Activated CD4-positive, alpha-beta T cell treated with anti-CD3 and anti-CD28 coated beads, Interleukin-2, amount 10 ng/mL, durations not matched to agents 7 days and 5 days (primary cell): ENCODE results near the gene HLA-DOA. TPM values are rescaled to one million over a fixed set of nuclear protein-coding genes. Genes with fewer than 3 reads are reported as not detected.

Source experiments
- CTCF ChIA-PET: fragments of 350-600 bp; sonication (Branson Sonifier 250); formaldehyde crosslinking; loops from one replicate; lab custom pipeline; 2021; ENCODE audit warnings: antibody characterized with exemption; lab: Charles Lee
- POLR2A ChIA-PET: fragments of 350-600 bp; sonication (Branson Sonifier 250); formaldehyde crosslinking; loops from one replicate; lab custom pipeline; 2021; ENCODE audit warnings: antibody characterized with exemption; lab: Charles Lee
- DNase-seq: peaks from one replicate; pipeline ENCODE4 v3.0.0-alpha.2; 2020
- H3K27ac Mint-ChIP-seq: one replicate; pipeline ENCODE4 v1.8.0; 2021; ENCODE audit warnings: mild to moderate bottlenecking, moderate library complexity, mixed read lengths
- H3K27me3 Mint-ChIP-seq: one replicate; pipeline ENCODE4 v1.8.0; 2021; ENCODE audit warnings: mixed read lengths
- H3K36me3 Mint-ChIP-seq: one replicate; pipeline ENCODE4 v1.8.0; 2021; ENCODE audit warnings: low read depth, mixed read lengths
- H3K4me1 Mint-ChIP-seq: one replicate; pipeline ENCODE4 v1.8.0; 2021; ENCODE audit warnings: mixed read lengths
- H3K4me3 Mint-ChIP-seq: one replicate; pipeline ENCODE4 v1.8.0; 2021; ENCODE audit warnings: mild to moderate bottlenecking, moderate library complexity, mixed read lengths
- H3K9me3 Mint-ChIP-seq: one replicate; pipeline ENCODE4 v1.8.0; 2021; ENCODE audit warnings: mixed read lengths
- total RNA-seq, 2 experiments: library from RNA; stranded (reverse); gene quantifications; one replicate each; pipeline ENCODE4 v1.2.3, GENCODE V29; 2021

HLA-DOA gene
- total RNA-seq, 2 experiments from 2014 or later = 1.5 to 1.6 TPM

DNA sequence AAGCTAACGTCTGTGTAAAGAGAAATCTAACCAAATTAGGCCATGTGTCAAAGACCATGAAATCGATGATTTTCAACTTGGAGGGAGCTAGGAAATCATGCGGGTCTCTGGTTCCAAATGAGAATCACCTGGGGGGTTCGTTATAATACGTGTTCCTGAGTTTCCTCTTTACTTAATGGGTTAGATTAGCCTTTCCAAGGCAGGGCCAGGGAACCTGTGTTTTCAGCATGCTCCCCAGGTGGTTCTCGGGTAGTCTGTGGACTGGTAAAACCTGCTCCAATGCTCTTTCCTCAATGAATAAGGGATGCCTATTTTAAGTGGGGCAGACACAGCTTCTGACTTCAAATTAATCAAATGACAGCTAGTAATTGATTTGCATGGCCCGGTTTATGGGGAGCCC lies 965 bp upstream of the HLA-DOA start:
- no peaks in the 10 kb centered on the region for H3K9me3 Mint-ChIP-seq
- H3K36me3 Mint-ChIP-seq = no peaks in the 10 kb centered on the region
- POLR2A ChIA-PET = interaction anchor here (0.6 kb wide), 1 partner anchor 106 kb away, joined by 3 read pairs; no protein-coding TSS in a partner anchor
- DNase-seq = no peak
- peaks cover 29% of the 10 kb centered on the region for H3K27me3 Mint-ChIP-seq
- peaks cover 16% of the 10 kb centered on the region for H3K4me1 Mint-ChIP-seq
- H3K4me3 Mint-ChIP-seq = no peak overlapping the region
- H3K27ac Mint-ChIP-seq = no peak overlapping the region
- CTCF ChIA-PET = no interaction called here

DNA sequence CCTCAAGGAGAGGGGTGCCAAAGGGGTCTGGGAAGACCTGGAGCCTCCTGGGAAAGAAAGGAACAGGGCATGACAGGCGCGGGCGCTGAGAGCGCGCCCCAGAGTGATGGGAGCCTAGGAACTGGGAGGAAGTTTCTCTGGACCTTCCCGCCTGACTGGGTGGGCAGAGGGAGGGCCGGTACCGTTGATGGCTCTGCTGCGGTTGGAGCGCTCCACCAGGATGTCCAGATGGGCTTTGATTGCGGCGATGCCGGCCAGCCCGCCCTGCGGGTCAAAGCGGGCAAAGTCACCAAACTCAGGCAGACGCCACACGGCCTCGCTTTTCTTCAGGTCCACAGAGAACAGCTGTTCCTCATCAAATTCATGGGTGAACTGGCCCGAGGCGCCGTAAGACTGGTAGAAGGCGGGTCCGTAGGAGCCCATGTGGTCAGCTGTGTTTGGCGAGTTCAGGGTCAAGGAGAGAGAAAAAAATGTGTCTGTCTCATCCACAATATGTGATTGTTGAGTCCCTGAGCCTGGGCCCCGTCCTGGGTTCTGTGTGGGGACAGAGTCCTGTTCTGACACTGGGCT lies 1.5 kb downstream of the HLA-DOA start:
- DNase-seq = no peak
- ChIA-PET CTCF (interaction anchor here (0.6 kb wide), 1 partner anchor 63 kb away, joined by 3 read pairs; no protein-coding TSS in a partner anchor), POLR2A (no interaction called here)
- Mint-ChIP-seq H3K4me3 (no peak overlapping the region), H3K4me1 (peaks cover 15% of the 10 kb centered on the region), H3K9me3 (no peaks in the 10 kb centered on the region), H3K27ac (no peak overlapping the region), H3K36me3 (no peaks in the 10 kb centered on the region), H3K27me3 (peaks cover 28% of the 10 kb centered on the region)

DNA sequence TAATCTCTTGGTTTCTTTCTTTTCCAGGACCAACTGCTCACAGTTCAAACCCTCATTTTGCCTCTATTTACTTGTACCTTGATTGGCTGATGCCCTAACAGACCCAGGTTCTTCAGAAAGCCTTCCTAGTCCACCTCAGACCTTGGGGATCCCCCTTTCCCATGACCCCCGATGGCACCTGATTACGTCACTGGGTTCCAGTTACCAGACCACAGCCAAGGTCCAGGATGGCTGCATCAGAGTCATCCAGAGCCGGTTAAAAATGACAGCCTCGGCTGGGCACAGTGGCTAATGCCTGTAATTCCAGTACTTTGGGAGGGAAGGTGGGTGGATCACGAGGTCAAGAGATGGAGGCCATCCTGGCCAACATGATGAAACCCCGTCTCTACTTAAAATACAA lies 4.5 kb downstream of the HLA-DOA start:
- H3K4me3 Mint-ChIP-seq = no peak overlapping the region
- CTCF ChIA-PET = no interaction called here
- H3K27ac Mint-ChIP-seq = no peak overlapping the region
- POLR2A ChIA-PET = no interaction called here
- no peaks in the 10 kb centered on the region for H3K9me3 Mint-ChIP-seq
- peaks cover 29% of the 10 kb centered on the region for H3K27me3 Mint-ChIP-seq
- H3K36me3 Mint-ChIP-seq = no peaks in the 10 kb centered on the region
- no peak for DNase-seq
- H3K4me1 Mint-ChIP-seq = peaks cover 24% of the 10 kb centered on the region

DNA sequence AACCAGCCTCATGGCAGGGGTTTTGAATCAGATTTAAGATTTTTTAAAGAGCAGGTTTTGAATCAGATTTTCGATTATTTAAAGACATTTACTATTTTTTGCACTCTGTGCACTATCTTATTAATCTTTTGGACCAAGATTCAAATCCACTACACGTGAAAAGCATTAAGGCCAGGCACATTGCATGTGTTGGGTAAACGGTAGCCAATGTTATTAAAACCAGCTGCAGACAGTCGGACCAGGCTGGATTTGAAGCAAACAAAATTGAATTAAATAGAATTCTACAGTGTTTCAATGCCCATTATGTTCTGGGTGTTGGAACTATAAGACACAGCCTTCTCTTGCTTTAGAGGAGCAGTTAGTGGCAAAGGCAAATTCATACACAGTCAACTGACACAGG lies 7.7 kb downstream of the HLA-DOA start:
- POLR2A ChIA-PET = no interaction called here
- Mint-ChIP-seq H3K9me3 (no peaks in the 10 kb centered on the region), H3K36me3 (no peaks in the 10 kb centered on the region), H3K4me3 (no peak overlapping the region), H3K27ac (no peak overlapping the region), H3K27me3 (peaks cover 34% of the 10 kb centered on the region), H3K4me1 (peaks cover 11% of the 10 kb centered on the region)
- DNase-seq = no peak
- CTCF ChIA-PET = interaction anchor here (1.4 kb wide), 1 partner anchor 13 kb away, joined by 4 read pairs; no protein-coding TSS in a partner anchor

DNA sequence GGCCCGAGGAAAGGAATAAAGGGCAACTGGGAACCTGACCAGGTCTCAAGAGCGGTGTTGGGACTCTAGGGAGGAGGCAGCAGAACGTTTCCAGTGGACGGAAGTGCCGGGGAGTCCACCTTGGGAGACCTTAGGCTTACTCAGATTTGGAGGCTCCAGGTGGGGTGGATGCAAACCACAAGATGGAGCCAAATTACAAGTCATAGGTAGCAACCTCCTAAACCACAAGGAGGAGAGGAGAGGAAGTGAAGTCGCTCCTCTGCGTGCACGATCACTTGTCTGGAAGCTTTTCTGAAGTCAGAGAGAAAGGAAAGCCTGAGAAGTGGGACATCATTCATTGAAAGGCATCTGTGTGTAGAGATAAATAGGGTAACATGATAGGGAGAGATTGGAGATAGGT lies 9.3 kb downstream of the HLA-DOA start:
- Mint-ChIP-seq H3K27me3 (peaks cover 47% of the 10 kb centered on the region), H3K27ac (no peak overlapping the region), H3K4me3 (no peak overlapping the region), H3K9me3 (no peaks in the 10 kb centered on the region), H3K36me3 (no peaks in the 10 kb centered on the region), H3K4me1 (peaks cover 11% of the 10 kb centered on the region)
- ChIA-PET POLR2A (no interaction called here), CTCF (interaction anchor here (1.0 to 1.4 kb wide), 3 partner anchors 11 to 66 kb away, joined by 3 to 4 read pairs (median 3); no protein-coding TSS in a partner anchor)
- DNase-seq = peak; percentile 49

DNA sequence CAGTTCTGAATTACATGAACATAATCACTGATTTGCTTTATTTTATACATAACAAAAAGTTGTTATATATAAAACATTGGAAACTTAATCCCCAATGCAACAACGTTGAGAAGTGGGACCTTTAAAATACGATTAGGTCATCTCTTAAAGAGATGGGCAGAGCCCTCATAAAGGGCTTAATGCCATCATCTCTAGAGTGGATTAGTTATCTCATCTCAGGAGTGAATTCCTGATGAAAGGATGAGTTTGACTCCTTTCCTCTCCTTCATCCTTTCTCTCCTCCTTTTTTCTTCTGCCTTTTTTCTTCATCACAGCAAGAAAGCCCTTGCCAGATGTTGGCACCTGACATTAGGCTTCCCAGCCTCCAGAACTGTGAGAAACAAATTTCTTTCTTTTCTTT lies 13.9 kb downstream of the HLA-DOA start:
- Mint-ChIP-seq H3K4me3 (no peak overlapping the region), H3K4me1 (peaks cover 7% of the 10 kb centered on the region), H3K9me3 (no peaks in the 10 kb centered on the region), H3K27ac (no peak overlapping the region), H3K27me3 (peaks cover 43% of the 10 kb centered on the region), H3K36me3 (no peaks in the 10 kb centered on the region)
- CTCF ChIA-PET = interaction anchor here (0.5 kb wide), 1 partner anchor 306 kb away, joined by 3 read pairs; no protein-coding TSS in a partner anchor
- DNase-seq = no peak
- POLR2A ChIA-PET = no interaction called here

DNA sequence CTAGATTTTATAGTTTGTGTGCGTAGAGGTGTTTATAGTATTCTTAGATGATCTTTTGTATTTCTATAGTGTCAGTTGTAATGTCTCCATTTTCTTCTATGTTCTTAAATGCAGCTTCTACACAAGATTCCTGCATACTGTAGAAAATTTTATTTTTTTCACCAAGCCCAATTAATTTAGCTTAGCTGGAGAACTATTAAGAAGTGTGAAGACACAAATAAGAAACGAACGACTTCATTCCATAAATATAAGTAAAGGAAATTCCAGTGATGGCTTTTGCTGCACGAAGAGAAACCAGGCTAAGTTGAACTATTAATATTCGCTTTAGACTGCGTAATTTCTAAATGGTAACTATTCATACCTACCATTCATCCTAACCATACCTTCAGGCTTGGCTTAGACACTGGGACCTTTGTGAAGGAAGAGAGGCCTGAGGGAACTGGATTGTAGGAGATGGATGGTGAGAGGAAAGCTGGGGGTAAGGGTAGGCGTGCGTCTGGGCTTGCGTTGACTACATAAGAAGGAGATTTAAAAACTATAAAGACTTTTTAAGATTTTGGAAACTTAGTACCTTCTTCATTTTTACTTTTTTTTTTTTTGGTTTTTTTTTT lies 15.9 kb downstream of the HLA-DOA start:
- no peaks in the 10 kb centered on the region for H3K9me3 Mint-ChIP-seq
- H3K27ac Mint-ChIP-seq = no peak overlapping the region
- ChIA-PET POLR2A (no interaction called here), CTCF (interaction anchor here (0.6 to 1.5 kb wide), 2 partner anchors 9 to 914 kb away, joined by 3 to 4 read pairs; no protein-coding TSS in a partner anchor)
- no peak for DNase-seq
- no peaks in the 10 kb centered on the region for H3K36me3 Mint-ChIP-seq
- H3K4me1 Mint-ChIP-seq = peaks cover 6% of the 10 kb centered on the region
- H3K4me3 Mint-ChIP-seq = no peak overlapping the region
- peaks cover 34% of the 10 kb centered on the region for H3K27me3 Mint-ChIP-seq

DNA sequence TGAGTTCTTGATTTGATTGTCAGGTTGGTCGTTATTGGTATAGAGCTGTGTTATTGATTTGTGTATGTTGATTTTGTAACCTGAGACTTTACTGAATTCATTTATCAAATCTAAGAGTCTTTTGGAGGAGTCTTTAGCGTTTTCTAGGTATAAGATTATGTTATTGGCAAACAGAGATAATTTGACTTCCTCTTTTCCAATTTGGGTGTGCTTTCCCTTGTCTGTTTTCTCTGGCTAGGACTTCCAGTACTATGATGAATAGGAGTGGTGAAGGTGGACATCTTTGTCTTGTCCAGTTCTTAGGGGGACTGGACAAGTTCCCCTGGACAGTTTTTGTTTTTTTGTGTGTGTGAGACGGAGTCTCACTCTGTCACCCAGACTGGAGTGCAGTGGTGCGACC lies 17.4 kb downstream of the HLA-DOA start:
- POLR2A ChIA-PET = no interaction called here
- no peak overlapping the region for H3K4me3 Mint-ChIP-seq
- H3K4me1 Mint-ChIP-seq = peaks cover 13% of the 10 kb centered on the region
- CTCF ChIA-PET = interaction anchor here (0.6 to 1.0 kb wide), 2 partner anchors 50 to 115 kb away, joined by 3 to 4 read pairs; no protein-coding TSS in a partner anchor
- H3K27ac Mint-ChIP-seq = no peak overlapping the region
- H3K27me3 Mint-ChIP-seq = peaks cover 27% of the 10 kb centered on the region
- no peaks in the 10 kb centered on the region for H3K36me3 Mint-ChIP-seq
- no peak for DNase-seq
- no peaks in the 10 kb centered on the region for H3K9me3 Mint-ChIP-seq

DNA sequence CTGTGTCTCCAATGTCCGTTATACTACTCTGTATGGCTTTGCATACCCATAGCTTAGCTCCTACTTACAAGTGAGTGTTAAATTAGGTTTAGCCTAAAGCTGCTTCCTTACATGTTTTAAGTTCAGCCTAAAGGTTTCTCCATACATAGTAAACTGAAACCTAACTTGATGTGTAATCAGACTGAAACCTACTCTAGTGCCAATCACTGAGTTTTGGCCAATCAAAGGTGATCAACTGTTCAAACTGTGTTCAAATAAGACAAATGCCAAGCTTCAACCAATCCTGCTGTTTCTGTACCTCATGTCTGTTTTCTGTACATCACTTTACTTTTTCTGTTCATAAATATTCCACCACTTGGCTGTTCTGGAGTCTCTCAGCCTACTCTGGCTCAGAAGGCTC lies 20.0 kb downstream of the HLA-DOA start:
- Mint-ChIP-seq H3K4me1 (peaks cover 22% of the 10 kb centered on the region), H3K4me3 (no peak overlapping the region), H3K9me3 (no peaks in the 10 kb centered on the region), H3K27ac (no peak overlapping the region), H3K27me3 (peaks cover 12% of the 10 kb centered on the region), H3K36me3 (no peaks in the 10 kb centered on the region)
- POLR2A ChIA-PET = interaction anchor here (0.8 kb wide), 1 partner anchor 16 kb away, joined by 3 read pairs; no protein-coding TSS in a partner anchor
- CTCF ChIA-PET = interaction anchor here (1.1 to 8.5 kb wide), 4 partner anchors 9 to 36 kb away, joined by 4 to 130 read pairs (median 4); partner anchors contain the start of gene BRD2
- DNase-seq = no peak

DNA sequence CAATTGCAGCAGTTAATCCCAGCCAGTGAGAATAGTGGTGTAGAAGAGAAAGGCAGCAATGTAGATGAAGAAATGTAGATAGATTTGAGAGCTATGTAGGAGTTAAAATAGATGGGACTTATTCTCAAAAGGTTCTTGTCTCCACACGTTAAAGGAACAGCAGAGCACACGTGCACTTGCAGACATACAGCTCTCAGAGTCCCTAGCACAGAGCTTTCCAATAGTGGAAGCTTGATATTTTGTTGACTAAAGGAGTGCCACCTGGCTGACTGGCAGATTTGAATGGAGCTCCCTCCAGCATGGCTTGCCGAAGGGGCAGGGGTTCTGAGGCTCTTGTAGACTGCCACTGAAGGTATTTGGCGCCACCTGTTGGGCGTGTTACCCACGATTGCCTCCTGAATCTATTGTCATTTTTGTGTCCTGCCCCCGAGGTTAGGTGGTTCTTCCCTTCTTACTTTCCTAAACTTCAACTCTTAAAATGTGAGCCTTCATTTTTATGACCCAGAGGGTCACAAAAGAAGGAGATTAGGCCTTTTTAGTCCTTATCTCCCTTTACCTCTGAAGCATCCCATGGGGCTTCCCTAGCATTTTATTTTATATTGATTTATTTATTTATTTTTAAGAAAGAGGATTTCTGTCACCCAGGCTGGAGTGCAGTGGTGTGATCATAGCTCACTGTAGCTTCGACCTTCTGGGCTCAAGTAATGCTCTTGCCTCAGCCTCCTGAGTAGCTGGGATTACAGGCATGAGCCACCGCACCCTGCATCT lies 24.6 kb downstream of the HLA-DOA start:
- H3K4me3 Mint-ChIP-seq = no peak overlapping the region
- peaks cover 19% of the 10 kb centered on the region for H3K36me3 Mint-ChIP-seq
- no peaks in the 10 kb centered on the region for H3K9me3 Mint-ChIP-seq
- H3K4me1 Mint-ChIP-seq = peaks cover 33% of the 10 kb centered on the region
- ChIA-PET CTCF (interaction anchor here (0.6 to 8.5 kb wide), 36 partner anchors 9 to 264 kb away, joined by 3 to 130 read pairs (median 5); partner anchors contain the start of genes BRD2, HLA-DMA, HLA-DMB and PSMB8), POLR2A (interaction anchor here (0.9 to 2.6 kb wide), 4 partner anchors 11 to 117 kb away, joined by 3 to 25 read pairs (median 5); no protein-coding TSS in a partner anchor)
- H3K27me3 Mint-ChIP-seq = no peaks in the 10 kb centered on the region
- H3K27ac Mint-ChIP-seq = peak overlapping the region; percentile 32
- peak; percentile 94 for DNase-seq

DNA sequence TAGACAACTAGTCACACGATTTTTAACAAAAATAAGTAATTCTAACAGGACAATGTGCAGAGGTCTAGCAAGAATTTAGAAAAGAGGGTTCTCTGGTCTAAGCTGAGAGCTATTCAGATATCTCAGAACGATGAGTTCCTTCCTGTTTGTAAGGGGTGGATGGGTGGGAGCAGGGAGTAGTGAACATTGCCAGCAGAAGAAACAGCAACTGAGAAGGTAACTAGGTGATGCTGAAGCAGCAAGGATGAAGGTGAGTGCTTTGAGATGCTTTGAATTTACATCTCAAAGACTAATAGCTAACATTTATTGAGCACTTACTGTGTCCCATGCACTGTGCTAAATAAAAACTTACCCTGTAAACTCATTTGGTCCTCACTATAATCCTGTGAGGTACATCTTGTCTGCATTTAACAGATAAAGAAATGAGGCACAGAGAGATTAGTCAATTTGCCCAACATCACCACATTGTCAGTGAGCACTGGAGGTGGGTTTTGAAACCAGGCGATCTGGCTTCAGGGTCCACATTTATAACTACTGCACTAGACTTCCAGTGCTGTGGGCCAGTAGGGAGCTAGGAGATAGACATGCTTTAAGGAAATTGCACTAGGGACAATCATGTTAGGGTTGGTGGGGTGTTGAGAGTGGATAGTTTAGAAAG lies 25.3 kb downstream of the HLA-DOA start:
- Mint-ChIP-seq H3K9me3 (no peaks in the 10 kb centered on the region), H3K4me3 (no peak overlapping the region), H3K27ac (peak overlapping the region; percentile 32), H3K27me3 (no peaks in the 10 kb centered on the region), H3K4me1 (peaks cover 34% of the 10 kb centered on the region), H3K36me3 (peaks cover 26% of the 10 kb centered on the region)
- POLR2A ChIA-PET = interaction anchor here (0.9 to 2.6 kb wide), 4 partner anchors 10 to 116 kb away, joined by 3 to 25 read pairs (median 5); no protein-coding TSS in a partner anchor
- CTCF ChIA-PET = interaction anchor here (0.6 to 8.5 kb wide), 33 partner anchors 9 to 264 kb away, joined by 3 to 130 read pairs (median 5); partner anchors contain the start of genes BRD2, HLA-DMA, HLA-DMB and PSMB8
- DNase-seq = no peak

DNA sequence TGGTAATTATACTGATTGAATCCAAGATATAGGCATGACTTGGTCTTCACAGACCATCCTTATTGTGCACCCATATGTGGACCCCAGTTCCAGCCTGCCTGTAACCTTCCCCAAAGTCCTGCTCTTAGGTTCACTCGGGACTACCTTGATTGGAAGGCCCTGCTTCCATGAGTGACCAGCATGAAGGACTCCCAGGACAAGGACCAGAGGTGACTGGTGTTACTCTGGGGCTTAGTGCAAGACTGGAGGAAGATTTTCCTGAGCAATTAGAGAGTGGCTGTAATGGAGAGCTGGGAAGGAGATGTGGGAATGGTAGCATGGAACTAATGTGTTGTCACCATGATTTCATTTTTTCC lies 25.9 kb downstream of the HLA-DOA start:
- ChIA-PET POLR2A (interaction anchor here (2.6 kb wide), 1 partner anchor 12 kb away, joined by 25 read pairs; no protein-coding TSS in a partner anchor), CTCF (interaction anchor here (1.4 to 8.5 kb wide), 6 partner anchors 12 to 98 kb away, joined by 5 to 130 read pairs (median 21); partner anchors contain the start of genes BRD2 and HLA-DMA)
- no peak overlapping the region for H3K27ac Mint-ChIP-seq

More for the DNA sequence above, 25.9 kb downstream of the HLA-DOA start:
- H3K9me3 Mint-ChIP-seq = no peaks in the 10 kb centered on the region
- peaks cover 39% of the 10 kb centered on the region for H3K4me1 Mint-ChIP-seq
- H3K27me3 Mint-ChIP-seq = no peaks in the 10 kb centered on the region
- no peak for DNase-seq
- no peak overlapping the region for H3K4me3 Mint-ChIP-seq
- peaks cover 32% of the 10 kb centered on the region for H3K36me3 Mint-ChIP-seq
